T-helper 2 cell (primary cell): Measurements from ENCODE around the gene LIMD2.

Experiments used
- DNase-seq, 5 experiments: peaks; one replicate each; pipeline versions ENCODE4 v3.0.0 to v3.0.0-alpha.2; 2012 to 2022

Gene LIMD2

DNA sequence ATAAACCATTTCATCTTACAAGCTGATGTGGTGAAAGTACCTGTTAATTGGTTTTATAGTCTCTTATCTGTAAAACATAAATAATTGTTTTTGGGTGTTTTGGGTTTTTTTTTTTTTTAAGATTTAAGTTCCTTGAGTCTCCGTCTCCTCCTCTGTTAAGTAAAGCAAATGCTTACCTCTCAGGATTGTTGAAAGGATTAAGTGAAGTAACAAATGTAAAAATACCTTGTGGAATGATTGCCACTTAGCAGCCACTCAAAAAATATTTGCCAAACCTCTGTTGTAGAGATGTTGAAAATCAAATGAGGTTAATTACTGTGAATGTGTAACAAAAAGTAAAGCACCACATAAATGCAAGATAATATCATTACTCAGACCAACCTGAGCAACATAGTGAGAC, 19.2 kb downstream of the LIMD2 start:
- DNase-seq: no peak

DNA sequence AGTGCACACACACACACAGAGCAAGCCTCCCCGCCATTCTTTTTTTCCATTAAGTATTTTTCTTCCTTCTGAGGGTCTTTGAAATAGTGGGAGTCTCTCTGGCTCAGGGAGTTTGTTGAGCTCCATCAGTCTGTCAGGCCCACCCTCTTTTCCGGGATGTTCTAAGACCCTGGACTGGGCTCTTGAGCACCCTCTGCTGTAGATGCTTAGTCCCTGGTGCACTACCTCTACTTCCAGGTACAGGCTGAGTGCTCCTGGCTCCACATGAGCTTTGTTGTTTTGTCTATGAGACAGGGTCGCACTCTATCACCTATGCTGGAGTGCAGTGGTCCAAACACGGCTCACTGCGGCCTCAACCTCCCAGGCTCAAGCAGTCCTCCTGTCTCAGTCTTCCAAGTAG, 20.7 kb downstream of the LIMD2 start:
- no peak for DNase-seq

DNA sequence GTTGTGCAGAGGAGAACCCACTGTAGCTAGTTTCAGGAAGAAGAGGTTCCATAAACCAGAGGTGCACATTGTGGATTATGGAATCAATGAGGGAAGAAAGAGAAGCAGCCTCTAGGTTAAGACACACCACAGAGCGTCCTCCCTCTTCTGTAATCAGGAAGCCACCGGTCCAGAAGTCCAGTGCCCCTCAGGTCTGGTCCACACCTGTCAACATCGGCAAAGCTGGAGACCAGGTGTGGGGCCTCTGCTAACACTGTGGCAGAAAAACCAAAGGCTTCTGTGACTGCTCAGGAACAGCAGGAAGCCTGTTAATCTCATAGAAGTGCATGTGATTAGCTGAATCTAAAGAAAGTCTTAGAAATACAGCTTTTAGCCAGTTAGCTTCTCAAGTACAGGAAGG, 23.3 kb downstream of the LIMD2 start:
- DNase-seq: no peak

DNA sequence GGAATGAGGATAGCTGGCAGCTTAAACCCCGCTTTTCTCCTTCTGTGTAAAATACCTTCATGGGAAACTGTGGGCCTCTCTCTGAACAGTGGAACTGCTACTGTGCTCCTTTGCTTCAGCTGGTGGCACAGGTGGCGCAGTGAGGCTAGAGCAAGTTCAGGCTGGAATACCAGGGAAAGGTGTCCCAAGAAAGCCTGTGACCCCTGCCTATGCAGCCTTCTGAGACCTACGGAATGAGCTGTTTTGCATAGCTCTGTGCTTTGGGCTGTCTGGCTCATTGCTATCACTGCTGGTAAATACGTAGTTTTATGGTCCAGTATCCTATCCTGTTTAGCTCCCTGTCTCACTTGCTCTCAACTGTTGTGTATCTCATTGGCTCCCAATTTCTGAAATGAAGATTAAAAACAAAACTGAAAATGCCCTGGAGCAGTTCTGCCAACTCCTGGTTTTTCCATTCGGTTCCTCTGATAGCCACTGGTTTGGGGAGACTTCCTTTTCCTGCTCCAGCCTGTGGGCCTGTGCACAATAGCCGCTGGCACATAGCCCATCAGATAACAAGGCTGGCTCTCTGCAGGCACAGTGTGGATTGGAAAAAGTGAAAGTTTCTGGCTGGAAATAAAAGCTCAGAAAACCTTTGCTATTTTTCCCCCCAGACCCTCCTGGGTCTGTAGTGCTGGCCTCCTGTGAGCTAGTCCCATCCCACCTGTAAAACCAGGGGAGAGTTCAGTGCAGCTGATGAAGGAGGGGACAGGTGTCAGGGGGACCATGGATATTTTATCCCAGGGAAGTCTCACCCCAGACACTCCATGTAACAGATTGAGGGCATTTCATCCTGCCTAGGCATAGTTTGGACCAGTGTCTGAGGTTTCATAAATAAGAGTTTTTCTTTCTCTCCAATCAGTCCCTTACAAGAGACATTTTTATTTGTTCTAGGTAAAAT, 24.0 kb downstream of the LIMD2 start:
- DNase-seq: no peak

DNA sequence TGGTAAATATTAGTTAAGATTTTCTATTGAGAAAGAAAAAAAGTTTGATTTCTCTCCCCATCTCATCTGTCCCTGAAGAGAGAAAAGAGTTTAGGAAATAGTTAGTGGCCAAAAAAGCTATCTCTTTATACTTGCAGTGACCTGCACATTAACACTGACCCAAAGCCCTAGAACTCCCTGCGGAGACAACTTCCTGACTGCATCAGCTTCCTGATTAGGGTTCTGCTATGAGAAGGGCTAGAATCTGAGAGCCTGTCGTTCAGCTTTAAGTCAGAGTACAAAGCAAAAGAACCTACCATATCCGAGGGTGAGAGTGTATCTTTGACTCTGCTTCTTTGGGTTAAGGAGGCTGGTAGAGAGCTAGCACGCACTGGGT, 24.7 kb downstream of the LIMD2 start:
- DNase-seq: no peak

DNA sequence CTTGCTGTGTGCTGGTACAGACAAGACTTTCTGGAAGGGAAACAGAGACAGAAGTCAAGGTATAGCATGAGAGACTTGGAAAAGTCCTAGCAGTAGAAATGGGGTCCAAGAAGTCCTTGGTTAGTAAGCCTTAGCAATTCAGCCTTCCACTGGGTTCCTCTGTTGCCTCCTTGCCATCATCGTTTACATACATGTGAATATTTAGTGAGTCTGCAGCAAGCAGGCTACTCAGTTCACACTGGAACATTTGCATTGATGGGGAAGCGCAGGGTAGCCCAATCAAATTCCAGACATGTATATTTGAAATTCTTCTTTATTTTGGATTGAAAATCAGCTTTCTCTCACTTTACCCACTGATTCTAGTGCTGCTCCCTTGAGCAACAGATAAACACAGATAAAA, 27.1 kb downstream of the LIMD2 start:
- no peak for DNase-seq

DNA sequence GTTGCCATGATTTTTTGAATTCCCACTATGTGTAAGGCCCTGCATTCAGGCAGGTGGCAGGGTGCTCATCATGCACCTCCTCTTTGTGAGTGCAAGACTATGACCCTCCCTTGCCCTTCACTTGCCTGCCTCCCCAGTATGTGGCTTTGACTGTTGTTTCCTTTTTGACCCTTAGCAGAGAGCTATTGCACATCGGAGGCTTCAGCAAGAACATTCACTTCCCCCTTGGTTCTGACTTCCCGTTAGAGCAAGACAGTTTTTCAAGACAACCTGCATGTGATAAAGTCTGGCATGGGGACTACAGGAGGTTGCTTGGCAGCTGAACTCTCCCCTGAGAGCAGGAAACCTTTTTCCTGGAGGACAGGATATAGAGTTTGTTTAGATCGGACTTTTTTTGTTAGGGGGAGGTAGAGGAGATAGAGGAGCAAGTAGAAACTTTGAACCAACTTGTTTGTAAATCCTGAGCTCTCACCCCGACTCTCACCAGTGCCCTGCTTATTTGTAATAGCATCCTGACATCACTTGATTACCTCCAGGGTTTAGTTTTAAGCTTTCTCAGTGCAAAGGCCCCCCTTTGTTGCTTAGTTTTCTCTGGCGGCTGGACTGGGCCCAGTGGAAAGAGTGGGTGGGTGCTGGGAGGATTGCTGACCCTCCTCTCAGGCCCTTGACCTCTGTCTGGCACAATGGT, 34.3 kb downstream of the LIMD2 start:
- DNase-seq: no peak

DNA sequence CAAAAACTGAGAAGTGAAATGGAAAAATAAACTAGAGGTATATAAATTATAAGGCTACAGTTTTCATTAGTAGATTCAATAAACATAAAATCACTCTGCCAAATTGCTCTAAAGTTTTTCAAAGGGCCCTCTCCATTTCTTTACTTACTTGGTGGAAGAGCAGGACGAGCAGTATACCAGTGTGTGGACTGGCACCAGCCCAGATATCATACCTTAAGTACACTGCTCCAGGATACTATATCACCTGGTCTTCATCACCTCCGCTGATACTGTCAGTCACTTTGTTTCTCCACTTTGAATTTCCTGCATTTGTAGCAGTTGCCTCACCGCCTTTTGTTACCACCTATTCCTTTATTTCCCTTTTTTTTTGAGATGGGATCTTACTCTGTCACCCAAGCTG, 40.1 kb downstream of the LIMD2 start:
- no peak for DNase-seq

DNA sequence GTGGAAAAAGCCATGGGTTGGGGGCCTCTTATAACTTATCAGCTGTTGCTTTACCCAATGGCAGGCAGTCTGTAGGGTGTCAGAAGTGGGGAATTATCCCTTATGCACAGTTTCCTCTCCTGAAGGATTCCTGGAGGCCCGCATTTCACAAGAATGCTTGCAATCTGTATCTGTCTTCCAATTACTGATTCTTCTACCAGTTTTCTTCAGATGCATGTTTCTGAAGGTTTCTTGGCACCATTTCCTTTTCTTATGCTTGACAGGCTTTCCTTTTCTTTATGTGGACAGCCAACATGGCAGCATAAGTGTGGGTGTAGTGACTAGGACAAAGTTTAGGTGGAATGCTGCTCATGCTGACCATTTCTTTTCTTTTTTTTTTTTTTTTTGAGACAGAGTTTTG, 41.6 kb downstream of the LIMD2 start:
- no peak for DNase-seq

DNA sequence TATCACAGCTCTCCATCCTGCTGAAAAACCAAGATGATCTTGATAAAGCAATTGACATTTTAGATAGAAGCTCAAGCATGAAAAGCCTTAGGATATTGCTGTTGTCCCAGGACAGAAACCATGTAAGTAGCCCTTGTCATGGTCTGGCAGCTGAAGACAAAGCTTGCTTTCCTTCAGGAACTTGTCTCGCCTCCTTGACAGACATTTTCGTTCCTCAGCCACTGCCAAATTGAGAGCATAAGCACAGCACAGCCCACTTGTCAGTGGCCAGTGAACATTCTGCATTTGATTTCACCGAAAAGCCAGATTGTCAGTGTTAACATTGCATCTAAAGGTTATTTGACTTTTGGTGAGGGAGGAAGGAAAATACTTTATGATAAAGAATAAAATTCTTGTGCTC, 42.1 kb downstream of the LIMD2 start:
- DNase-seq: no peak

DNA sequence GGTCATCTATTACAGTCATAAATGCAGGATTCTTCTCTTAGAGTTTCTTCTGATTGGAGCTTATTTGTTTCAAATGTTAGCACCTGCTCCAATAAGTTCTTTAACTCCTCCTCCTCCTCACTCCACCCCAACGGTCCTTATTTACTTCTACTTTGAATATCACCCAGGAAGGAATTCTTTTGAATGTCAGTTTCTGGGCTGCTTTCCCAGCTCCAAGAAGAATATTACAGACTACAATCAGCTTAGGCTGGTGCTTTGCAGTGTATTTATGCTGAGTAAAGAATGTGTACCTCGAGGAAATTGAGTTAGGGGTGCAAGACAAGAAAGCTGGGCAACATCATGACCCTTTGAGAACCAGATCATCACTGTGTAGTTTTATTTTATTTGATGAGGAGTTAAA, 46.9 kb downstream of the LIMD2 start:
- no peak for DNase-seq

DNA sequence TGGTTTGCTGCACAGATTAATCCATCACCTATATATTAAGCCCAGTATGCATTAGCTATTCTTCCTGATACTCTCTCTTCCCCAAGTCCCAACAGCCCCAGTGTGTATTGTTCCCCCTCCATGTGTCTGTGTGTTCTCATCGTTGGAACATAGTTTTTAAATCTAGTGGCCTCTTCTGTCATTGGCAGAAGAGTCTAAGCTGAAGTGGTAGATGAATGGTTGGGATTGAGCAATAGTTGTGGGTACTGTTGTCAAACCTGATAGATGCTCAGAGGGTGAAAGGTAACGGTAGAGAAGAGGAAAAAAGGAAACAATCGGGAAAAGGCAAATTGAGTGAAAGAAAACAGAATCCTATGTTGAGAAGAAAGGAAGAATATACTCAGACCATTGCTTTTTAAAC, 47.8 kb downstream of the LIMD2 start:
- DNase-seq: no peak

DNA sequence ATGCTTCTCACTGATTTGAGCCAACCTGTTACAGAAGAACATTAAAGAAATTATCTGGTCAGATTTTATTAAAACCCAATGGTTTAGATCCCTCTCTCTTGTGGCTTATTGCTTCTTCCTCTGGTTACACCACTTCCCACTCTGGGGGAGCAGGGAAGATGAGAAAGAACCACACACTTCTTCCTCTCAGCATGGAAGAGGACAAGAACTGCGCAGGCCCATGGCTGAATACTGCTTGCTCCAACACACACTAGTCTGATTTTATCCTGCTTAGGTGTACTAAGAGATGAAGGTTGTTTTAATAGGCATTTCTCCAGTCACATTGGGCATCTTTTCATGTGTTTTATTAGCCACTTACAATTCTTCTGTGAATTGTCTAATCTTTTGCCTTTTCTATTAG, 50.1 kb downstream of the LIMD2 start:
- no peak for DNase-seq

DNA sequence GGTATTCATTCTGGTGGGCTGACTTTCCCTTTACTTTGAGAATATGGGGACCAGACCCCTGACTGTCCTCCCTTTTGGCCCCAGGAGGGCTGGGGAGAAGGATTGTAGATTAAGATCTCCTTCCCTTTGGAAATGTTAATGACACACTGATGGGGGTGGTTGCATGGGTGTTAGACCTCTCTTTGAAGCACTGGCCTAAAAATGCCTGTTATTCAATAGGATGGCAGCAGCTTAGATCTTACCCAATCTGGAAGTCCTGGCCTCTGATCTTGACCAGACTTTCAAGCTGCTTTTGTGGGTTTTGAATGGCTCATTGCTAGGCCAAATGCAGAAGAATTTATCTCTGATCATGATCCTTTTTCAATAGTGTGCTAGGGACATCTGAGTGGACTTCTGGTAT, 52.0 kb downstream of the LIMD2 start:
- no peak for DNase-seq

DNA sequence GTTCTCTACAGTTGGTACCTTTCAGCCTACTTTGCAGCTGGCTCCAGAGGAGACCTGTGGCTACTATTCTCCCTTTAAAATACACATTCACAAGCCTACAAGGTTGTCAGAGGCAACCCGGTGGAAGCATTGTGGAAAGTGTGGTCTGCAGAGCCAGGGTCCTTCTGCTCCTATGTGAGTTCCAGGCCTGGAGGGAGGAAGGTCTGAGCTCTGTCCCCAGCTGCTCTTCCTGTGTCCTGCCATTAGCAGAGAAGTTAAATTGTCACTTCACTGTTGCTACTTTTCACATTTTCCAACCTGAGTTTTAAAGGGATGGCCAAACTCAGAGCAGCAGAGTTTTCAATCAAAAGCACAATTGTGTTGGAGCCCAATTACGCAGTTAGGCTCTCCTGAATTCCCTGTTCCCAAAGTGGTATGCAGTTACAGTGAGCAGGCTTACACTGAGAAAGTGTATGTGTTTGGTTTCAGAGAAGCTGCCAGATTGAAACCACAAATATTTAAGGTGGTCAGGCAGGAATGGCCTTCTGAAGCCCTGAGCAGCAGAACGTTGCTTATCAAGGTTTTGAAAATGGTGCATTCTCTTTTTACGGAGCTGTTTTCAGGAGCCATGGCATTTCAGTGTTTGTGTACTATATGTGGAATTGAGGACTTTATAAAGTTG, 52.7 kb downstream of the LIMD2 start:
- no peak for DNase-seq

DNA sequence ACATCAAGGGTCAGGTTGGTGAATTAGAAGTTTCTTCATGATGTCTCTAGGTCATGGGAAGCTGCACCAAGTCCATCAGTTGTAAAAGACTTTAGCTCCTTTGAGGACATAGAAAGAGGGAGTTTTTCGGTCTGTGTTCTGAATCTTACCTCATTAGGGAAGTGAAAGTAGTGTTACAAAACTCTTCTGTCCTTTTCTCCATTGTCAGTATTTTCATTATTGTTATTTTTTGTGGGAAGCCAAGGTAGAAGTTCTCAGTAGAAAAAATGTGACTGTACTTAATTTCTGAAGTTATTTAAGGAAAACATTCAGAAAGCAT, 53.5 kb downstream of the LIMD2 start:
- DNase-seq: no peak
